Astrocyte (in vitro differentiated cells and primary cell): ENCODE data around the gene PLCB4. TPM values are rescaled to one million over a fixed set of nuclear protein-coding genes. Genes with fewer than 3 reads are reported as not detected.

Experiments used
- DNase-seq: peaks from one replicate; pipeline ENCODE4 v3.0.0-alpha.2; 2010; ENCODE audit warnings: low read depth
- FAIRE-seq: peaks from 2 replicates; lab custom pipeline; 2011; peaks lifted over from hg19 to GRCh38; lab: Jason Lieb, UNC
- H2AFZ ChIP-seq: 2 replicates; pipeline ENCODE4 v1.6.0; 2012; ENCODE audit warnings: low read depth, low read length, inconsistent platforms
- H3K27ac ChIP-seq: 2 replicates; pipeline ENCODE4 v1.5.1; 2011; ENCODE audit warnings: low read depth, low read length, inconsistent platforms
- H3K27me3 ChIP-seq: 2 replicates; pipeline ENCODE4 v1.6.0; 2011; ENCODE audit warnings: low read length, inconsistent platforms; ENCODE audit not compliant: insufficient read depth
- H3K36me3 ChIP-seq: 2 replicates; pipeline ENCODE4 v1.5.1; 2011; ENCODE audit warnings: low read length, inconsistent platforms; ENCODE audit not compliant: insufficient read depth
- H3K4me1 ChIP-seq: 2 replicates; pipeline ENCODE4 v1.5.1; 2011; ENCODE audit warnings: low read length, inconsistent platforms; ENCODE audit not compliant: insufficient read depth
- H3K4me2 ChIP-seq: 2 replicates; pipeline ENCODE4 v1.6.0; 2012; ENCODE audit warnings: low read length, inconsistent platforms
- H3K4me3 ChIP-seq: 2 replicates; pipeline ENCODE4 v1.5.1; 2011; ENCODE audit warnings: low read depth, mild to moderate bottlenecking, low read length, inconsistent platforms; ENCODE audit not compliant: insufficient read depth
- H3K79me2 ChIP-seq: 2 replicates; pipeline ENCODE4 v1.6.0; 2012; ENCODE audit warnings: mild to moderate bottlenecking, low read length, inconsistent platforms; ENCODE audit not compliant: insufficient read depth
- H3K9ac ChIP-seq: 2 replicates; pipeline ENCODE4 v1.6.0; 2012; ENCODE audit warnings: mild to moderate bottlenecking, low read length, inconsistent platforms
- H3K9me3 ChIP-seq: 2 replicates; pipeline ENCODE4 v1.5.1; 2012; ENCODE audit warnings: low read depth, mild to moderate bottlenecking, low read length, inconsistent platforms; ENCODE audit not compliant: insufficient read depth
- H4K20me1 ChIP-seq: 2 replicates; pipeline ENCODE4 v1.6.0; 2012; ENCODE audit warnings: low read length, inconsistent platforms; ENCODE audit not compliant: insufficient read depth
- H3K27ac Mint-ChIP-seq: one replicate; pipeline ENCODE4 v1.8.0; 2021; ENCODE audit warnings: mild to moderate bottlenecking, mixed read lengths; ENCODE audit not compliant: unreplicated experiment
- H3K27me3 Mint-ChIP-seq: one replicate; pipeline ENCODE4 v1.8.0; 2021; ENCODE audit warnings: low read depth, mixed read lengths; ENCODE audit not compliant: unreplicated experiment
- H3K36me3 Mint-ChIP-seq: one replicate; pipeline ENCODE4 v1.8.0; 2021; ENCODE audit warnings: low read depth, mixed read lengths; ENCODE audit not compliant: unreplicated experiment
- H3K4me1 Mint-ChIP-seq: one replicate; pipeline ENCODE4 v1.8.0; 2021; ENCODE audit warnings: low read depth, mixed read lengths; ENCODE audit not compliant: unreplicated experiment
- H3K4me3 Mint-ChIP-seq: one replicate; pipeline ENCODE4 v1.8.0; 2021; ENCODE audit warnings: mild to moderate bottlenecking, moderate library complexity, mixed read lengths; ENCODE audit not compliant: unreplicated experiment
- H3K9me3 Mint-ChIP-seq: one replicate; pipeline ENCODE4 v1.8.0; 2021; ENCODE audit warnings: mild to moderate bottlenecking, mixed read lengths; ENCODE audit not compliant: unreplicated experiment
- CTCF ChIP-seq: IDR thresholded peaks from 2 replicates; pipeline ENCODE4 v1.5.1; 2011; ENCODE audit warnings: low read depth, mild to moderate bottlenecking, inconsistent platforms, low read length, moderate library complexity; ENCODE audit not compliant: insufficient read depth
- EZH2 ChIP-seq: IDR thresholded peaks from 2 replicates; pipeline ENCODE4 v1.6.1; 2012; ENCODE audit warnings: mild to moderate bottlenecking, low read length, inconsistent platforms; ENCODE audit not compliant: insufficient read depth
- total RNA-seq: library from RNA; stranded (reverse); gene quantifications from 2 replicates; pipeline ENCODE4 v1.2.1, GENCODE V29; 2021

The PLCB4 gene
- total RNA-seq, 1 donor from 2014 or later: 58.2 TPM

- Histone ChIP-seq H3K27ac (no peak overlapping the region), H2AFZ (no peak overlapping the region), H3K36me3 (no peaks in the 10 kb centered on the region), H3K27me3 (no peaks in the 10 kb centered on the region), H4K20me1 (no peaks in the 10 kb centered on the region), H3K9me3 (no peaks in the 10 kb centered on the region), H3K4me3 (no peak overlapping the region), H3K79me2 (no peaks in the 10 kb centered on the region), H3K9ac (no peak overlapping the region), H3K4me1 (no peaks in the 10 kb centered on the region), H3K4me2 (no peak overlapping the region)
- H3K9me3 Mint-ChIP-seq: no peaks in the 10 kb centered on the region
- H3K27me3 Mint-ChIP-seq: no peaks in the 10 kb centered on the region
- DNase-seq (peak; percentile 9), FAIRE-seq (no peak)
- H3K27ac Mint-ChIP-seq: no peak overlapping the region
- no peak overlapping the region for H3K4me3 Mint-ChIP-seq
- no peaks in the 10 kb centered on the region for H3K36me3 Mint-ChIP-seq
- H3K4me1 Mint-ChIP-seq: peaks cover 14% of the 10 kb centered on the region
- TF ChIP-seq CTCF (no peak), EZH2 (no peak)
Measured at GRCh38 chr20:9262653-9263194, 193.8 kb downstream of the PLCB4 start.

- Histone ChIP-seq H4K20me1 (no peaks in the 10 kb centered on the region), H3K4me3 (no peak overlapping the region), H2AFZ (no peak overlapping the region), H3K4me1 (no peaks in the 10 kb centered on the region), H3K36me3 (no peaks in the 10 kb centered on the region), H3K27ac (no peak overlapping the region), H3K9me3 (no peaks in the 10 kb centered on the region), H3K9ac (no peak overlapping the region), H3K4me2 (no peak overlapping the region), H3K79me2 (no peaks in the 10 kb centered on the region), H3K27me3 (no peaks in the 10 kb centered on the region)
- FAIRE-seq: no peak
- H3K27me3 Mint-ChIP-seq: no peaks in the 10 kb centered on the region
- peaks cover 4% of the 10 kb centered on the region for H3K36me3 Mint-ChIP-seq
- DNase-seq: peak; percentile 46
- H3K27ac Mint-ChIP-seq: peak overlapping the region; percentile 92
- H3K4me3 Mint-ChIP-seq: no peak overlapping the region
- peaks cover 32% of the 10 kb centered on the region for H3K4me1 Mint-ChIP-seq
- TF ChIP-seq CTCF (no peak), EZH2 (no peak)
- H3K9me3 Mint-ChIP-seq: no peaks in the 10 kb centered on the region
Measured at GRCh38 chr20:9269280-9269971, 200.5 kb downstream of the PLCB4 start.

- Mint-ChIP-seq H3K27ac (peak overlapping the region; percentile 29), H3K4me3 (no peak overlapping the region), H3K9me3 (no peaks in the 10 kb centered on the region), H3K36me3 (peaks cover 10% of the 10 kb centered on the region), H3K27me3 (no peaks in the 10 kb centered on the region), H3K4me1 (peaks cover 32% of the 10 kb centered on the region)
- no peak for TF ChIP-seq EZH2
- no peak for TF ChIP-seq CTCF
- no peaks in the 10 kb centered on the region for H3K9me3 ChIP-seq
- DNase-seq: peak; percentile 67
- no peak overlapping the region for H3K27ac ChIP-seq
- no peak overlapping the region for H2AFZ ChIP-seq
- H4K20me1 ChIP-seq: no peaks in the 10 kb centered on the region
- H3K36me3 ChIP-seq: no peaks in the 10 kb centered on the region
- no peaks in the 10 kb centered on the region for H3K27me3 ChIP-seq
- H3K4me2 ChIP-seq: no peak overlapping the region
- H3K9ac ChIP-seq: no peak overlapping the region
- no peaks in the 10 kb centered on the region for H3K4me1 ChIP-seq
- H3K79me2 ChIP-seq: no peaks in the 10 kb centered on the region
- no peak overlapping the region for H3K4me3 ChIP-seq
- FAIRE-seq: peak; percentile 13
Measured at GRCh38 chr20:9270831-9271230, 201.9 kb downstream of the PLCB4 start.
